ENCODE measurements around the gene GNG13.

GRCh38 chr16:796296-797119 lies 4.0 kb downstream of the GNG13 start:
- TF ChIP-seq POLR2A (IDR thresholded peaks at IDR 0.05), result no peak
- TF ChIP-seq CTCF (IDR thresholded peaks at IDR 0.05), result no peak

Data from right lobe of liver (tissue), 4 donors.